SK-N-MC (cell line): ENCODE measurements around the gene VGLL4.
"Not testable (repeated sequence)": the region's sequence is repeated elsewhere in the genome, so short reads cannot be mapped to it uniquely, and the experiment has no call there.

Experiments
- DNase-seq: peaks from one replicate; pipeline ENCODE4 v3.0.0-alpha.2; 2011; ENCODE audit warnings: low read depth, low spot score
- H3K27ac ChIP-seq: fragments of 200-600 bp; sonication (generic); 2 replicates; pipeline ENCODE4 v1.5.1; 2016; ENCODE audit warnings: mixed run types
- H3K36me3 ChIP-seq: fragments of 200-600 bp; sonication (generic); 2 replicates; pipeline ENCODE4 v1.6.1; 2017; ENCODE audit warnings: antibody characterized with exemption, low read length, mixed read lengths; ENCODE audit not compliant: insufficient read depth
- H3K4me3 ChIP-seq: fragments of 200-600 bp; sonication (generic); 2 replicates; pipeline ENCODE4 v1.5.1; 2016
- H3K9ac ChIP-seq: fragments of 200-600 bp; sonication (generic); 2 replicates; pipeline ENCODE4 v1.8.0; 2017; ENCODE audit warnings: mixed run types, mixed read lengths; ENCODE audit not compliant: insufficient read length
- H3K9me3 ChIP-seq: fragments of 200-600 bp; sonication (generic); 2 replicates; pipeline ENCODE4 v1.6.1; 2017; ENCODE audit warnings: low read depth, mild to moderate bottlenecking, antibody characterized with exemption, low read length, moderate library complexity, mixed read lengths
- EZH2 ChIP-seq: fragments of 200-600 bp; sonication (generic); IDR thresholded peaks from one replicate; pipeline ENCODE4 v1.6.1; 2017; ENCODE audit warnings: antibody characterized with exemption
- FOXP2 ChIP-seq: optimal IDR thresholded peaks from 2 replicates; pipeline ENCODE3; 2011; ENCODE audit warnings: mild to moderate bottlenecking, moderate library complexity; ENCODE audit not compliant: insufficient read depth; ENCODE audit errors: extremely low read length, control extremely low read depth
- POLR2AphosphoS5 ChIP-seq: IDR thresholded peaks from 2 replicates; pipeline ENCODE4 v1.6.1; 2012; ENCODE audit warnings: mild to moderate bottlenecking, low read depth, low read length, borderline replicate concordance

VGLL4 gene

GRCh38 chr3:11602239-11602840 is 41.4 kb downstream of the VGLL4 start:
- no peak overlapping the region for H3K9ac ChIP-seq
- no peak overlapping the region for H3K4me3 ChIP-seq
- H3K36me3 ChIP-seq = peaks cover 4% of the 10 kb centered on the region; the same call in 1 of the 2 replicates
- TF ChIP-seq EZH2 (no peak), POLR2AphosphoS5 (no peak)
- H3K9me3 ChIP-seq = no peaks in the 10 kb centered on the region
- no peak for DNase-seq
- peak overlapping the region; percentile 89; the same call in 1 of the 2 replicates for H3K27ac ChIP-seq

- no peaks in the 10 kb centered on the region for H3K9me3 ChIP-seq
- peaks cover 4% of the 10 kb centered on the region; the same call in 1 of the 2 replicates for H3K36me3 ChIP-seq
- TF ChIP-seq POLR2AphosphoS5 (no peak), FOXP2 (no peak), EZH2 (no peak)
- no peak for DNase-seq
- no peak overlapping the region for H3K9ac ChIP-seq
- H3K27ac ChIP-seq = peak overlapping the region; percentile 89
- no peak overlapping the region for H3K4me3 ChIP-seq
Measured at GRCh38 chr3:11601446-11602238, 42.1 kb downstream of the VGLL4 start.

GRCh38 chr3:11600501-11601282 is 43.0 kb downstream of the VGLL4 start:
- Histone ChIP-seq H3K36me3 (peaks cover 4% of the 10 kb centered on the region; the same call in 1 of the 2 replicates), H3K4me3 (peak overlapping the region; percentile 48), H3K27ac (peak overlapping the region; percentile 89), H3K9me3 (no peaks in the 10 kb centered on the region), H3K9ac (no peak overlapping the region)
- peak; percentile 34 for DNase-seq
- TF ChIP-seq FOXP2 = no peak
- no peak for TF ChIP-seq EZH2
- no peak for TF ChIP-seq POLR2AphosphoS5

GRCh38 chr3:11596387-11596786 is 47.3 kb downstream of the VGLL4 start:
- Histone ChIP-seq H3K9ac (no peak overlapping the region), H3K4me3 (no peak overlapping the region), H3K27ac (no peak overlapping the region), H3K9me3 (no peaks in the 10 kb centered on the region), H3K36me3 (peaks cover 4% of the 10 kb centered on the region; the same call in 1 of the 2 replicates)
- no peak for TF ChIP-seq EZH2
- no peak for TF ChIP-seq FOXP2
- TF ChIP-seq POLR2AphosphoS5 = no peak
- no peak for DNase-seq

- not testable (repeated sequence) for DNase-seq
Measured at GRCh38 chr3:11595024-11595423, 48.7 kb downstream of the VGLL4 start.

GRCh38 chr3:11593318-11594034 is 50.2 kb downstream of the VGLL4 start:
- Histone ChIP-seq H3K27ac (no peak overlapping the region), H3K9ac (no peak overlapping the region), H3K4me3 (no peak overlapping the region), H3K9me3 (no peaks in the 10 kb centered on the region), H3K36me3 (peaks cover 4% of the 10 kb centered on the region; the same call in 1 of the 2 replicates)
- TF ChIP-seq EZH2 (no peak), FOXP2 (no peak), POLR2AphosphoS5 (no peak)
- no peak for DNase-seq

More at GRCh38 chr3:11595024-11595423, 48.7 kb downstream of the VGLL4 start:
- not testable (repeated sequence) for H3K9me3 ChIP-seq, H3K36me3 ChIP-seq, H3K4me3 ChIP-seq, H3K9ac ChIP-seq, H3K27ac ChIP-seq

- no peaks in the 10 kb centered on the region for H3K9me3 ChIP-seq
- no peak overlapping the region for H3K27ac ChIP-seq
- no peak overlapping the region for H3K4me3 ChIP-seq
- TF ChIP-seq POLR2AphosphoS5 (no peak), EZH2 (no peak), FOXP2 (no peak)
- H3K9ac ChIP-seq = no peak overlapping the region
- no peak for DNase-seq
- peaks cover 3% of the 10 kb centered on the region; the same call in 1 of the 2 replicates for H3K36me3 ChIP-seq
Measured at GRCh38 chr3:11592445-11593298, 51.0 kb downstream of the VGLL4 start.
